Mesenteric fat pad (tissue), 1 donor: Measurements from ENCODE around the gene IL31RA. TPM values are rescaled to one million over a fixed set of nuclear protein-coding genes. Genes with fewer than 3 reads are reported as not detected.
"Not testable (repeated sequence)": the region's sequence is repeated elsewhere in the genome, so short reads cannot be mapped to it uniquely, and the experiment has no call there.

Experiments used
- DNase-seq: peaks from one replicate; pipeline ENCODE4 v3.0.0-alpha.2; 2020; ENCODE audit warnings: low spot score
- long read RNA-seq: library from polyadenylated mRNA; unstranded; transcript quantifications from one replicate; pipeline ENCODE4 v2.0.0, GENCODE V29; 2020
- total RNA-seq: library from RNA; stranded (reverse); fragmentation: NEBNext Ultra II Directional; extraction: Animal tissue kit (Norgen Biotek cat#: 25700); gene quantifications from one replicate; pipeline ENCODE4 v1.2.1, GENCODE V29; 2021
- donor health status: DM: yes; HTN: yes; CAD: no.

Gene IL31RA
- total RNA-seq = not detected
- long read RNA-seq = 0 reads

- no peak for DNase-seq
Observed at GRCh38 chr5:55850839-55851674, at the start of gene IL31RA. IL31RA (plus strand) TSS chr5:55851357; CDS start chr5:55851571, 214 bp downstream.

- DNase-seq = not testable (repeated sequence)
Observed at GRCh38 chr5:55808814-55809213, 42.3 kb upstream of the IL31RA start.

- not testable (repeated sequence) for DNase-seq
Observed at GRCh38 chr5:55815939-55816338, 35.2 kb upstream of the IL31RA start.

- no peak for DNase-seq
Observed at GRCh38 chr5:55816342-55816741, 34.8 kb upstream of the IL31RA start.

- DNase-seq = no peak
Observed at GRCh38 chr5:55817030-55817429, 34.1 kb upstream of the IL31RA start.

GRCh38 chr5:55820488-55820887 is 30.7 kb upstream of the IL31RA start:
- DNase-seq = no peak

GRCh38 chr5:55821731-55822512 is 29.2 kb upstream of the IL31RA start:
- DNase-seq = no peak

GRCh38 chr5:55823151-55823796 is 27.9 kb upstream of the IL31RA start:
- no peak for DNase-seq

- no peak for DNase-seq
Observed at GRCh38 chr5:55829956-55830355, 21.2 kb upstream of the IL31RA start.

- DNase-seq = no peak
Observed at GRCh38 chr5:55832446-55832845, 18.7 kb upstream of the IL31RA start.

- no peak for DNase-seq
Observed at GRCh38 chr5:55836191-55836590, 15.0 kb upstream of the IL31RA start.

GRCh38 chr5:55841976-55842375 is 9.2 kb upstream of the IL31RA start:
- no peak for DNase-seq

- DNase-seq = no peak
Observed at GRCh38 chr5:55847837-55848236, 3.3 kb upstream of the IL31RA start.

- DNase-seq = no peak
Observed at GRCh38 chr5:55848783-55849182, 2.4 kb upstream of the IL31RA start.

GRCh38 chr5:55851675-55851979 is 470 bp downstream of the IL31RA start:
- no peak for DNase-seq

- DNase-seq = no peak
Observed at GRCh38 chr5:55852503-55852902, 1.3 kb downstream of the IL31RA start.

GRCh38 chr5:55853041-55853670 is 2.0 kb downstream of the IL31RA start:
- DNase-seq = no peak

- DNase-seq = no peak
Observed at GRCh38 chr5:55853818-55854217, 2.7 kb downstream of the IL31RA start.

GRCh38 chr5:55855509-55855908 is 4.4 kb downstream of the IL31RA start:
- DNase-seq = no peak

GRCh38 chr5:55856516-55857246 is 5.5 kb downstream of the IL31RA start:
- DNase-seq = no peak

- no peak for DNase-seq
Observed at GRCh38 chr5:55857247-55857640, 6.1 kb downstream of the IL31RA start.
